Kidney (tissue), 14 donors: ENCODE measurements around the gene BTK. TPM values are rescaled to one million over a fixed set of nuclear protein-coding genes. Genes with fewer than 3 reads are reported as not detected.

Source experiments
- DNase-seq, 5 donors: peaks; one replicate each; pipeline ENCODE4 v3.0.0-alpha.2; 2013 to 2020
- FAIRE-seq: peaks from 2 replicates; lab custom pipeline; 2012; peaks lifted over from hg19 to GRCh38; lab: Jason Lieb, UNC
- H3K27ac ChIP-seq, 2 donors: one replicate each; pipeline ENCODE4 v1.7.0; 2013; ENCODE audit warnings: low read depth in 2 of 2, low read length in 2 of 2, inconsistent platforms in 1 of 2
- H3K27me3 ChIP-seq: one replicate; pipeline ENCODE4 v1.7.1; 2013; ENCODE audit warnings: low read length, inconsistent platforms; ENCODE audit not compliant: control insufficient read depth, insufficient read depth
- H3K36me3 ChIP-seq, 3 donors: one replicate each; pipeline versions ENCODE4 v1.7.0 to v1.7.1; 2013; ENCODE audit warnings: low read length in 3 of 3, control low read depth in 1 of 3, inconsistent platforms in 1 of 3; ENCODE audit not compliant: insufficient read depth in 3 of 3, control insufficient read depth in 2 of 3
- H3K4me1 ChIP-seq, 3 donors: one replicate each; pipeline versions ENCODE4 v1.7.0 to v1.7.1; 2013; ENCODE audit warnings: low read length in 3 of 3, inconsistent platforms in 1 of 3, low read depth in 1 of 3; ENCODE audit not compliant: control insufficient read depth in 2 of 3, insufficient read depth in 2 of 3
- H3K4me3 ChIP-seq, 3 donors: one replicate each; pipeline versions ENCODE4 v1.7.0 to v1.8.1; 2013; ENCODE audit warnings: low read length in 3 of 3, control low read depth in 1 of 3, inconsistent platforms in 1 of 3
- H3K9ac ChIP-seq, 3 donors: one replicate each; pipeline versions ENCODE4 v1.7.0 to v1.7.1; 2013; ENCODE audit warnings: low read length in 3 of 3, control low read depth in 1 of 3, inconsistent platforms in 1 of 3
- H3K9me3 ChIP-seq, 3 donors: one replicate each; pipeline versions ENCODE4 v1.7.0 to v1.7.1; 2013; ENCODE audit warnings: low read length in 3 of 3, control low read depth in 1 of 3, inconsistent platforms in 1 of 3; ENCODE audit not compliant: control insufficient read depth in 2 of 3, insufficient read depth in 1 of 3
- intact Hi-C: fragments of 100-400 bp; cut with DNase I; formaldehyde crosslinking; loops from one replicate; pipeline ENCODE4 v1.11.1; 2022
- polyA plus RNA-seq: library from polyadenylated mRNA; stranded (reverse); fragments of 350-450 nt; fragmentation: Illumina TruSeq; extraction: RNeasy Lipid Tissue Mini Kit (QIAGEN cat#74804); gene quantifications from one replicate; pipeline ENCODE4 v1.2.3, GENCODE V29; 2014; ENCODE audit warnings: low read depth, low replicate concordance; ENCODE audit not compliant: insufficient read depth
- total RNA-seq: library from RNA; stranded (reverse); fragmentation: NEBNext Ultra II Directional; extraction: Animal tissue kit (Norgen Biotek cat#: 25700); gene quantifications from one replicate; pipeline ENCODE4 v1.2.1, GENCODE V29; 2021
- TF ChIP-seq, protein P1 (sequence below): IDR thresholded peaks from 3 replicates; pipeline ENCODE4 v1.5.1; 2012; ENCODE audit warnings: mild to moderate bottlenecking, moderate library complexity, borderline replicate concordance; ENCODE audit not compliant: insufficient read depth; ENCODE audit errors: extremely low read depth
- donor health status: control.
- donor health status: control.
- donor health status: control.
- donor health status: control.
- donor health status: control.
- donor health status: DM: yes; HTN: yes; CAD: no.
- donor health status: Normal renal cell carcinoma (clear cell type).

Gene BTK
- total and polyA plus RNA-seq, 2 donors from 2014 or later: 0.77 to 13.9 TPM

DNA sequence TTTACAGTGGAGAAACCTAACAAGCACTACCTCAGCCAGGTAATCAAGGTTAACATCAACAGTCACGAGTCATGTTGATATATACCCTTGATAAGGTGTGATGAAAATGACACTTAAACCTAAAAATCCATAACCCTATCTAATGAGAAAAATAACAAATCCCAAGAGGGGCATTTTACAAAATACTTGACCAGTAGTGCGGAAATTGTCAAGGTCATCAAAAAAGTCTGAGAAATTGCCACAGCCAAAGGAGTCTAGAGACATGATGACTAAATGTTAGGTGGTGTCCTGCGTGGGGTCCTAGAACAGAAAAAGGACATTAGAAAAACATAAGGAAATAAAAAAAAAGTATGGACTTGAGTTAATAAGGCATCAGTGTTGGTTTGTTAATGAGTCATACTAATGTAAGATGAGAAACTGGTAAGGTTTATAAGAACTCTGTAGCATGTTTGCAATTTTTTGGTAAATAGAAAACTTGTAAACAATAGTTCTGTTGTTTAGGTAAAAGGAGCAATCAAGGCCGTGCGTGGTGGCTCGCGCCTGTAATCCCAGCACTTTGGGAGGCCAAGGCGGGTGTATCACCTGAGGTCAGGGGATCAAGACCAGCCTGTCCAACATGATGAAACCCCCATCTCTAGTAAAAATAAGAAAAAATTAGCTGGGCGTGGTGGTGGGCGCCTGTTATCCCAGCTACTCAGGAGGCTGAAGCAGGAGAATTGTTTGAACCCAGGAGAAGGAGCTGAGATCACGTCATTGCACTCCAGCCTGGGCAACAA lies 7.7 kb upstream of the BTK start:
- no peaks in the 10 kb centered on the region for H3K36me3 ChIP-seq
- intact Hi-C loops: no loop called here
- DNase-seq (no peak), FAIRE-seq (no peak)
- H3K9ac ChIP-seq: no peak overlapping the region
- TF ChIP-seq, protein P1, sequence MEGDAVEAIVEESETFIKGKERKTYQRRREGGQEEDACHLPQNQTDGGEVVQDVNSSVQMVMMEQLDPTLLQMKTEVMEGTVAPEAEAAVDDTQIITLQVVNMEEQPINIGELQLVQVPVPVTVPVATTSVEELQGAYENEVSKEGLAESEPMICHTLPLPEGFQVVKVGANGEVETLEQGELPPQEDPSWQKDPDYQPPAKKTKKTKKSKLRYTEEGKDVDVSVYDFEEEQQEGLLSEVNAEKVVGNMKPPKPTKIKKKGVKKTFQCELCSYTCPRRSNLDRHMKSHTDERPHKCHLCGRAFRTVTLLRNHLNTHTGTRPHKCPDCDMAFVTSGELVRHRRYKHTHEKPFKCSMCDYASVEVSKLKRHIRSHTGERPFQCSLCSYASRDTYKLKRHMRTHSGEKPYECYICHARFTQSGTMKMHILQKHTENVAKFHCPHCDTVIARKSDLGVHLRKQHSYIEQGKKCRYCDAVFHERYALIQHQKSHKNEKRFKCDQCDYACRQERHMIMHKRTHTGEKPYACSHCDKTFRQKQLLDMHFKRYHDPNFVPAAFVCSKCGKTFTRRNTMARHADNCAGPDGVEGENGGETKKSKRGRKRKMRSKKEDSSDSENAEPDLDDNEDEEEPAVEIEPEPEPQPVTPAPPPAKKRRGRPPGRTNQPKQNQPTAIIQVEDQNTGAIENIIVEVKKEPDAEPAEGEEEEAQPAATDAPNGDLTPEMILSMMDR: no peak
- no peaks in the 10 kb centered on the region for H3K27me3 ChIP-seq
- H3K4me3 ChIP-seq: no peak overlapping the region
- H3K27ac ChIP-seq: no peak overlapping the region
- no peaks in the 10 kb centered on the region for H3K9me3 ChIP-seq
- H3K4me1 ChIP-seq: peaks cover 2 to 6% (median 4%) of the 10 kb centered on the region in 3 donors

DNA sequence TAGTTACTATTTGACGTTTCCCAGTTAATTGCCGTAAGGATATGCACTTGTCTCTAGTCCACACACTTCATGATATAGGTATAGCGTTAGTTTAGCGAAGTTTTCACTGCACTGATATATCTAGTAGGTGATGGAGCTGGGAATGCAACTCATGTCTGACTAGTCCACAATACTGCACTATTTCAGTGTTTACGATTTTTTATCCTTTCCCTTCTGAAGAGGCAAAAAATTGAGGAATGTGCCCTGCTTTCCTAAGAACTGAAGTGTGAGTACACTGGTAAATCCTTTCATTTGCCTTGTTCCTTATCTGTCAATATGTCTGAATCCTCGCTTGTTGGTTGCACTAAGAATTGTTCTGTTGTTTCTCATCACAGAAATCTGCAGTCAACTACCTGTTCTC lies 5.8 kb upstream of the BTK start:
- TF ChIP-seq, protein P1: no peak
- H3K9me3 ChIP-seq: no peaks in the 10 kb centered on the region
- no peak for DNase-seq

DNA sequence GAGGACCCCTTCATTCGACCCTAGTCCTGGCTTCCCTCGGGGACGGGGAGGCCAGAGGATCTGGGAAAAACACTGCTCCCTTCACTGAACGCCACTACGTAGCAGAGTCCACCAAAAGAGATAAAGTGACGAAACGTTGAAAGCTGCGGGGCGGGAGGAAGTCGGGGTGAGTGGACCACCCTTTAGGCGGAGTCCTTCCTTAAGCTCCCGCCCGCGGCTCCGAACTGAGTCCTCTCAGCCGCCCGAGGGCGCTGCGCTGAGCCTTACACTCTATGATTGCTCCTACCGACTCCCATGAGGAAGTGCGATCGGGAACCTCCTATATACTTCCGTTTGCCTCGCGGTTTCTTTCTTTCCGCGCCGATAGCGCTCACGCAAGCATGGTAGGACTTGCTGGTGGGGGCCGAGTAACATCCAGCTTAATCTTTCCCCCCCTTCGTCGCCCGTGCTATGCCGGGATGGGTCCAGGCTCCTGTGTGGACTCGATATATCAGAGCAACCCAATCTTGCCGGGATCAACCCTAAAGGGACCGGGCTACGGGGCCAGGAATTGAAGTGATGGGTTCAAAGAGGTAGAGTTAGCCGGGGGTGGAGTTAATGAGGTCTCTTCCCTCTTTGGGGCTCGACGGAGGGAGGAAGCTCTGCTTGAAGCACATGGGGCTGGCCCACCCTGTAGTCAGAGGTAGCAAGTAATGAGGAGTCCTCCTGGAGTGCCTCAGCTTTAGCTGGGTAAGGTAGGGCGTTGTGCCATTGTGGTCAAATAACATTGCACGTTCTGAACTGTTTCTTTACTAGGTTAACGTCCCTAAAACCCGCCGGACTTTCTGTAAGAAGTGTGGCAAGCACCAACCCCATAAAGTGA lies 4.9 kb upstream of the BTK start, which contains the start of gene RPL36A:
Gene RPL36A, plus strand, starts transcription at position 348 of the 862 bp plus-strand sequence. Its CDS starts 33 bp downstream, at position 381.
- Histone ChIP-seq H3K9me3 (no peaks in the 10 kb centered on the region), H3K4me1 (peaks cover 2 to 6% (median 4%) of the 10 kb centered on the region in 3 donors), H3K27ac (peak within 1 kb of the TSS in 1 of 2 donors; percentile 60), H3K27me3 (no peaks in the 10 kb centered on the region), H3K4me3 (peak within 1 kb of the TSS; percentile 82 to 85 (median 83)), H3K9ac (peak within 1 kb of the TSS; percentile 55 to 86 (median 78)), H3K36me3 (no peaks in the 10 kb centered on the region)
- TF ChIP-seq, protein P1: peak; percentile 56
- FAIRE-seq: peak; percentile 19
- intact Hi-C loops: no loop called here
- peak; percentile 90 to 97 (median 94) for DNase-seq

More for the DNA sequence above, 5.8 kb upstream of the BTK start:
- H3K9ac ChIP-seq: peak overlapping the region; percentile 24 to 86 (median 78)
- peak overlapping the region; percentile 82 to 85 (median 83) for H3K4me3 ChIP-seq
- no peak for FAIRE-seq
- peaks cover 2 to 6% (median 4%) of the 10 kb centered on the region in 3 donors for H3K4me1 ChIP-seq
- no peaks in the 10 kb centered on the region for H3K27me3 ChIP-seq
- no peak overlapping the region for H3K27ac ChIP-seq
- no peaks in the 10 kb centered on the region for H3K36me3 ChIP-seq
- intact Hi-C loops: no loop called here
